ENCODE data around the gene CCDC63. TPM values are rescaled to one million over a fixed set of nuclear protein-coding genes. Genes with fewer than 3 reads are reported as not detected.

Gene CCDC63
- polyA plus RNA-seq, 1 of the 3 experiments (the other 2 are of a cell fraction), result not detected

DNA sequence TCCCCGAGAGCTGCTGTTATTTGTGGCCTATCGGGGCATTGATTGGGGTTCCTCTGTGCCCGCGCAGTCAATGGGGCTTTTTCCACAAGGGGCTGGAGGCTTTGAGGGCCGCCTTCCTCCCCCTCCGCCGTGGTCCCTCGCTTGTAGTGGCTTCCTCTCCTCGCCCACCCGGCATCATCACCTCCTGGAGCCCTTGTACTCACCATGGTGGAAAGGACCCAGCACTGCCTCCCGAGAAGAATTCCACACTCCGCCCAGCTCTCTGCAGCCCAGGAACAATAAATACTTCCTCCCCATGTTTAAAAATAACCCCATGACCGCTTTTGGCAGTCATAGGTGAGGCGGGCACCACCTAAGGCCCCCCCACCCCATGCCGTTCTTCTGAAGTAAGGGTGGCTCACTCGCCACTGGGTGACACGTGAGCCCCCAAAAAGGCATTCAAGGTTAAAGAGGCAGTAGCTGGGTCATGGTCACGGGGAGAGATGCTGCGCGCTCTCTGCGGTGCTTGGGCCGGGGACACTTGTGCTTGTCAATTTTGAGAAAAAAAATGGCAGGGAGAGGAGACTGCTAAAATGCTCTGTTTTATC, 73.6 kb downstream of the CCDC63 start, which contains the start of gene MYL2:
Gene MYL2, minus strand, starts transcription at position 256 of the 587 bp plus-strand sequence. Its CDS starts 50 bp downstream, at position 206.
- WGBS (ENCODE audit: low lambda C conversion rate), result 89% methylated on average over 22 of the region's 22 CpGs
- no peak within 1 kb of the TSS for H3K9ac ChIP-seq
- POLR2A ChIA-PET, result no interaction called here

More for the DNA sequence above, 73.6 kb downstream of the CCDC63 start, which contains the start of gene MYL2:
- Histone ChIP-seq H3K4me3 (ENCODE audit: low read depth in 2 of 2, low read length in 1 of 2) (no peak within 1 kb of the TSS), H3K9me3 (no peaks in the 10 kb centered on the region), H3K27ac (ENCODE audit: low read depth in 2 of 2, low read length in 1 of 2) (no peak within 1 kb of the TSS), H2AFZ (ENCODE audit: low read depth) (no peak within 1 kb of the TSS), H4K20me1 (ENCODE audit: insufficient read depth) (no peaks in the 10 kb centered on the region), H3K4me2 (no peak within 1 kb of the TSS), H3F3A (replicated peaks; ENCODE audit: insufficient read depth) (peaks cover 8% of the 10 kb centered on the region), H3K36me3 (replicated peaks in 1 of 2; ENCODE audit: control insufficient read depth in 1 of 2, insufficient read depth in 2 of 2, low read length in 1 of 2) (no peaks in the 10 kb centered on the region), H3K27me3 (ENCODE audit: insufficient read depth) (no peaks in the 10 kb centered on the region), H3K9me2 (no peaks in the 10 kb centered on the region), H3K4me1 (ENCODE audit: control insufficient read depth in 1 of 2, insufficient read depth in 2 of 2, low read depth in 1 of 2, low read length in 1 of 2) (peaks cover 0 to 10% of the 10 kb centered on the region in 2 experiments; a peak in 1 of 4 replicates), H3K79me2 (ENCODE audit: insufficient read depth) (no peaks in the 10 kb centered on the region)
- DNase-seq, result no peak
- CTCF ChIA-PET, result interaction anchor here (1.0 to 1.7 kb wide), 3 partner anchors 9 to 16 kb away, joined by 3 to 11 read pairs (median 3); no protein-coding TSS in a partner anchor
- no peak for TF ChIP-seq SMC3 (IDR thresholded peaks at IDR 0.05; ENCODE audit: low read depth, low read length)
- no peak for TF ChIP-seq GABPA (IDR thresholded peaks at IDR 0.05; ENCODE audit: low read depth)
- TF ChIP-seq, protein P1, sequence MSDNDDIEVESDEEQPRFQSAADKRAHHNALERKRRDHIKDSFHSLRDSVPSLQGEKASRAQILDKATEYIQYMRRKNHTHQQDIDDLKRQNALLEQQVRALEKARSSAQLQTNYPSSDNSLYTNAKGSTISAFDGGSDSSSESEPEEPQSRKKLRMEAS (IDR thresholded peaks at IDR 0.05; ENCODE audit: low read depth), result no peak
- TF ChIP-seq JUND (IDR thresholded peaks at IDR 0.05), result no peak
- TF ChIP-seq, protein P2, sequence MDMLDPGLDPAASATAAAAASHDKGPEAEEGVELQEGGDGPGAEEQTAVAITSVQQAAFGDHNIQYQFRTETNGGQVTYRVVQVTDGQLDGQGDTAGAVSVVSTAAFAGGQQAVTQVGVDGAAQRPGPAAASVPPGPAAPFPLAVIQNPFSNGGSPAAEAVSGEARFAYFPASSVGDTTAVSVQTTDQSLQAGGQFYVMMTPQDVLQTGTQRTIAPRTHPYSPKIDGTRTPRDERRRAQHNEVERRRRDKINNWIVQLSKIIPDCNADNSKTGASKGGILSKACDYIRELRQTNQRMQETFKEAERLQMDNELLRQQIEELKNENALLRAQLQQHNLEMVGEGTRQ (IDR thresholded peaks at IDR 0.05; ENCODE audit: borderline replicate concordance, low read depth, low read length), result no peak
- TF ChIP-seq FOXJ3 (CRISPR knock-in tag; IDR thresholded peaks at IDR 0.05), result no peak
- TF ChIP-seq ELF1 (IDR thresholded peaks at IDR 0.05), result no peak
- no peak for TF ChIP-seq FOSL2 (IDR thresholded peaks at IDR 0.05; ENCODE audit: borderline replicate concordance, low read depth)
- no peak for TF ChIP-seq PBX3 (IDR thresholded peaks at IDR 0.05)
- no peak for TF ChIP-seq EP300 (IDR thresholded peaks at IDR 0.05; ENCODE audit: borderline replicate concordance in 1 of 2, low read depth in 1 of 2, low read length in 1 of 2)
- TF ChIP-seq TEAD4 (IDR thresholded peaks at IDR 0.05; ENCODE audit: borderline replicate concordance, insufficient read depth), result no peak
- TF ChIP-seq CHD2 (IDR thresholded peaks at IDR 0.05; ENCODE audit: low read length, partially characterized antibody), result no peak
- TF ChIP-seq RXRA (IDR thresholded peaks at IDR 0.05; ENCODE audit: borderline replicate concordance, low read depth), result no peak
- TF ChIP-seq MXI1 (IDR thresholded peaks at IDR 0.05; ENCODE audit: low read depth, low read length), result no peak
- no peak for TF ChIP-seq GATA2 (CRISPR knock-in tag; IDR thresholded peaks at IDR 0.05)
- TF ChIP-seq, protein P3, sequence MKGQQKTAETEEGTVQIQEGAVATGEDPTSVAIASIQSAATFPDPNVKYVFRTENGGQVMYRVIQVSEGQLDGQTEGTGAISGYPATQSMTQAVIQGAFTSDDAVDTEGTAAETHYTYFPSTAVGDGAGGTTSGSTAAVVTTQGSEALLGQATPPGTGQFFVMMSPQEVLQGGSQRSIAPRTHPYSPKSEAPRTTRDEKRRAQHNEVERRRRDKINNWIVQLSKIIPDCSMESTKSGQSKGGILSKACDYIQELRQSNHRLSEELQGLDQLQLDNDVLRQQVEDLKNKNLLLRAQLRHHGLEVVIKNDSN (IDR thresholded peaks at IDR 0.05; ENCODE audit: borderline replicate concordance, low read depth), result no peak
- TF ChIP-seq FOXM1 (IDR thresholded peaks at IDR 0.05; ENCODE audit: low read depth), result no peak
- TF ChIP-seq YY1 (IDR thresholded peaks at IDR 0.05; ENCODE audit: low read depth), result no peak
- no peak for TF ChIP-seq TAF1 (IDR thresholded peaks at IDR 0.05; ENCODE audit: borderline replicate concordance, low read depth, low read length)
- no peak for TF ChIP-seq EZH2phosphoT487 (IDR thresholded peaks at IDR 0.05; ENCODE audit: borderline replicate concordance, low read depth)

Measured in SK-N-SH (cell line).